ENCODE measurements around the gene TMEM8B.

Gene TMEM8B, protein sequence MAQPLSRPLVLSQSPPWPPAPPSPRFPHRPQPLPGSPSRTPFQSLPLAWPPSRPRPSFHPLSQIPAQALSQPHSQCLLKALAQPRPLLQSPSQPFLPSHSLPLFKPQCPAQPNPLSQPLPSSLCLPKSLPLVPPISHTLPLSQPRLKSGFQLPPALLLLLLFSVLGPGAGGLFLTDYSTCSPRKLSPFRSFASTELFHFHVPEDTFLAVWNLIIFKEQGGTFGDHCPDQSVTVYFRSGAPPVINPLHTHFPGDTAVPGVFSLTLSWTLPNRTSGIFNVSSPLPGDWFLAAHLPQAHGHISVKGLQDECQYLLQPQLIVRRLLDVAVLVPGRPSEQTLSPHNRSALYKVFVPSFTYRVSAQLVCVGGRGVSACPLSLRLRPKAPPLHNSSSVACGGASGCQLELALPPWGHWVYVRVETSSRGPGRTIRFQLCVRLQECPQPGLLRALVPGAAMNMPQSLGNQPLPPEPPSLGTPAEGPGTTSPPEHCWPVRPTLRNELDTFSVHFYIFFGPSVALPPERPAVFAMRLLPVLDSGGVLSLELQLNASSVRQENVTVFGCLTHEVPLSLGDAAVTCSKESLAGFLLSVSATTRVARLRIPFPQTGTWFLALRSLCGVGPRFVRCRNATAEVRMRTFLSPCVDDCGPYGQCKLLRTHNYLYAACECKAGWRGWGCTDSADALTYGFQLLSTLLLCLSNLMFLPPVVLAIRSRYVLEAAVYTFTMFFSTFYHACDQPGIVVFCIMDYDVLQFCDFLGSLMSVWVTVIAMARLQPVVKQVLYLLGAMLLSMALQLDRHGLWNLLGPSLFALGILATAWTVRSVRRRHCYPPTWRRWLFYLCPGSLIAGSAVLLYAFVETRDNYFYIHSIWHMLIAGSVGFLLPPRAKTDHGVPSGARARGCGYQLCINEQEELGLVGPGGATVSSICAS

GRCh38 chr9:35829084-35829763 lies at the start of gene TMEM8B:
TMEM8B (plus strand) TSS chr9:35829228; CDS start chr9:35829448, 220 bp downstream.
- DNase-seq, result peak; percentile 97

- no peak for DNase-seq
Observed at GRCh38 chr9:35781066-35781465, 48.0 kb upstream of the TMEM8B start.

DNA sequence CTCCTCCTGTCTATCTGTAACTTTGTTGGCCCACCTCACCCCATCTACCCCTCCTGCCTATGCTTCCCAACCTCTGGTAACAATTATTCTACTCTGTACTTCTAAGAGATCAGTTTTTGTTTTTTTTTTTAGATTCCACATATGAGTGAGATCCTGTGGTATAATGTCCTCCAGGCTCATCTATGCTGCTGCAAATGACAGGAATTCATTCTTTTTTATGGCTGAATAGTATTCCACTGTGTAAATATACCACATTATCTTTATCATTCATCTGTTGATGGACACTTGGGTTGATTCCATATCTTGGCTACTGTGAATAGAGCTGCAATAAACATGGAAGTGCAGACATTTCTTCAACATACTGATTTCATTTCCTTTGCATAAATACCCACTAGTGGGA lies 45.6 kb upstream of the TMEM8B start:
- DNase-seq, result no peak

DNA sequence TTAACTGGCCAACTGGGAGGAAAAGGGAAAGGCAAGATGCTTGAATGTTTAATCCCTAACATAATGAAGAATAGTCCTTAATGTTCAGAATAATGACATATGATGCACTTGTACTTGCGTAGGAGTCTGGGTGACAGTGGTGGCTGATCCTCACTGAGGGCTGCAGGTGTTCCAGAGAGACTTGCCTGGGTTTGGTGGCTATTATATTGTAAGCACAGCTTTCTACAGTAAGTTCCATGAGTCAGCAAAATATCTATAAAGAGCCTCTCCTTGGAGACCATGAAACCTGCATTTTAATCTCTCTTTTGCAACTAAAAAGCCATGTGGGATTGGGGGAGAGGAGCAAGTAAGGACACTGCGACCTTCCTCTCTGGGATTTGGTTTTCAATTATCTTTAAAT lies 39.5 kb upstream of the TMEM8B start:
- no peak for DNase-seq

GRCh38 chr9:35790025-35790384 lies 39.0 kb upstream of the TMEM8B start:
- DNase-seq, result no peak

GRCh38 chr9:35790385-35791296 lies 38.4 kb upstream of the TMEM8B start:
- peak; percentile 47 for DNase-seq

GRCh38 chr9:35791297-35791921 lies 37.6 kb upstream of the TMEM8B start, which contains the start of gene NPR2:
NPR2 (plus strand) TSS chr9:35791591; CDS start chr9:35792409, 818 bp downstream.
- DNase-seq, result no peak

DNA sequence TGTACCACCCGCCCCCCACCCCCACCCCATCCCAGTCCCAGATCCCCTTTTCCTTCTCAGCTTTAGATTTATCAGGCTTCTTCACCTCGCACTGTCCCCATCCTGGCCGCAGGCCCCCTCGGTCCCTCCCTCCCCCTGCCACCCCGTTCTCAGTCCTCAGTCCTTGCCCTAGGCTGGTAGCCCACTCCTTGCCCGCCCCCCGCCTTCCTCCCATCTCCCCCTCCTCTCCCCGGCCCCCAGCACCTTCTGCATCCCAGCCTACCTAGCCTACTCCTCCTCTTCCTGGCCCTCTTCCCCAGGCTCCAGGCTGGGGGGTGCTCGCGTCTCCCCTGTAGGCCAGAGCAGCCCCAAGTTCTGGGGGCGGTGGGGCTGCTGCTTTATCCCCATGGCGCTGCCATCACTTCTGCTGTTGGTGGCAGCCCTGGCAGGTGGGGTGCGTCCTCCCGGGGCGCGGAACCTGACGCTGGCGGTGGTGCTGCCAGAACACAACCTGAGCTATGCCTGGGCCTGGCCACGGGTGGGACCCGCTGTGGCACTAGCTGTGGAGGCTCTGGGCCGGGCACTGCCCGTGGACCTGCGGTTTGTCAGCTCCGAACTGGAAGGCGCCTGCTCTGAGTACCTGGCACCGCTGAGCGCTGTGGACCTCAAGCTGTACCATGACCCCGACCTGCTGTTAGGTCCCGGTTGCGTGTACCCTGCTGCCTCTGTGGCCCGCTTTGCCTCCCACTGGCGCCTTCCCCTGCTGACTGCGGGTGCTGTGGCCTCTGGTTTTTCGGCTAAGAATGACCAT lies 36.8 kb upstream of the TMEM8B start:
- no peak for DNase-seq

DNA sequence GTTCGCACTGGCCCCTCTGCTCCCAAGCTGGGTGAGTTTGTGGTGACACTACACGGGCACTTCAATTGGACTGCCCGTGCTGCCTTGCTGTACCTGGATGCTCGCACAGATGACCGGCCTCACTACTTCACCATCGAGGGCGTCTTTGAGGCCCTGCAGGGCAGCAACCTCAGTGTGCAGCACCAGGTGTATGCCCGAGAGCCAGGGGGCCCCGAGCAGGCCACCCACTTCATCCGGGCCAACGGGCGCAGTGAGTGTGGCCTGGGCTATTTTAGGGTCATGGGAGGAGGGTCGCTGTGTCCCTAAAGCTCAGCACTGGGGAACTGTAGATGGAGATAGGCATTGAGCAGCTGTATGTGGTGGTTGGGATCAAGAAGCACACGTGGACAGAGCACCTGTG lies 36.2 kb upstream of the TMEM8B start:
- DNase-seq, result no peak

DNA sequence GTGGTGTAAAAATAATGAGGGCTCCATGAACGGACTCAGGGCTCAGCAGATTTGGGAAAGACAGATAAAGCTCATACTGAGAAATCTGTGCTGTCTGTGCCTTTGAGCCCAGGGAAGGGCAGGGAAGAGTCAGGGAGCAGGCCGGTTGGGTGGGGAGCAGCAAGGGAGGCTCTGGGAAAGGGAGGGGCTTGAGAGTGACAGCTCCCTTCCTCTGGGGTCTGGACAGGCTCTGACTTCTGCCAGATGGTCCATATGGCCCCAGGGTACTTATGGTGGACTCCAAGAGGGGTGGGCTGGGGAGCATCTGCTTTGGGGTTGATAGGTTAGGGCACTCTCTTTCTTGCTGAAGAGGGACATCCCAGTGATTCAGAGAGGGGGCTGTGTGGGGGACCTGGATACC lies 35.6 kb upstream of the TMEM8B start:
- DNase-seq, result no peak

DNA sequence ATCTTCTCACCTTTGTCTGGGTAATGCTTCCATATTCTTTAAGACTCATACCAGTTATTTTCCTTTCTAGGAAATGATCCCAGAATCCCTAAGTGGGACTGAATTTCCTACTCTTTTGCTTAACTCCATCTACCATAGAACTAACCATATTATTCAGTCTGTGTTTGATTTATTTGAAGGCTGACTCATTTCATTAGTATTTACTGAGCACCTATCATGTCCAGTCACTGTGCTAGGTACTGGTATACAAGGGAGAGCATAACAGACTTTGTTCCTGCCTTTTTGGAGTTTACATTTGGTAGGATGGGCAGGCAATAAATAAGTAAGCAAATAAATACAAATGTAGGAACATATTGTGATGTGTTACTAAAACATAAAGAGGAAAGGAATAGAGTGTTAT lies 33.3 kb upstream of the TMEM8B start:
- no peak for DNase-seq

GRCh38 chr9:35797311-35798109 lies 31.5 kb upstream of the TMEM8B start:
- DNase-seq, result no peak

GRCh38 chr9:35798658-35799374 lies 30.2 kb upstream of the TMEM8B start:
- peak; percentile 44 for DNase-seq

- DNase-seq, result no peak
Observed at GRCh38 chr9:35800530-35800929, 28.5 kb upstream of the TMEM8B start.

DNA sequence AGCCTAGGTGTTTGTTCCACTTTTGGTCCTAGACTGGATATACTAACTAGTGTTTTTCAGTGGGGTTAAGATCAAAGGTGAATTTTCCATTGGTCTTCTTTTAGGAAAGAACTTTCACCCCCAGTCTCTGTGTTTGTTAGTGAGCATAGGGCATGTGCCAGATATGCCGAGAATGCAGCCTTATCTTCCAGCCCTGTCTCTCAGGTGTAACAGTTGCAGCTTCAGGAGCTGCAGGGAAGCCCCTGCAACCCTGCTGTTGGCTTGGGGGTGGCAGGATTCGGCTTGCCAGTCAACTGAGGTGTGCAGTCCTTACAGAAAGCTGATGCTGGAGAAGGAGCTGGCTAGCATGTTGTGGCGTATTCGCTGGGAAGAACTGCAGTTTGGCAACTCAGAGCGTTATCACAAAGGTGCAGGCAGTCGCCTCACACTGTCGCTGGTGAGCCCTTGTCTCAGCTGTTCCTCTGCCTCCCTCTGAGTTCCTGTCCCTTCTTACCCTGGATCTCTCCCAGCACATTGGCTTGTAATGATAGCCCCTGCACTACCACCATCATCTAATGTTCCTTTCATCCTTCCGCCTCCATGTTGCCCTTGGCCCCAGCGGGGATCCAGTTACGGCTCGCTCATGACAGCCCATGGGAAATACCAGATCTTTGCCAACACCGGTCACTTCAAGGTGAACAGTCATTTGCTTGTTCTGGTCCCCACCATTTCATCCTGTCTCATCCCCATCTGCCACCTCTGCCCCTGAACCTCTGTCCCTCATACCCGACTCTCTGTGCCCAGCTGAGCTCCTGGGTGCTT lies 27.5 kb upstream of the TMEM8B start:
- DNase-seq, result no peak

DNA sequence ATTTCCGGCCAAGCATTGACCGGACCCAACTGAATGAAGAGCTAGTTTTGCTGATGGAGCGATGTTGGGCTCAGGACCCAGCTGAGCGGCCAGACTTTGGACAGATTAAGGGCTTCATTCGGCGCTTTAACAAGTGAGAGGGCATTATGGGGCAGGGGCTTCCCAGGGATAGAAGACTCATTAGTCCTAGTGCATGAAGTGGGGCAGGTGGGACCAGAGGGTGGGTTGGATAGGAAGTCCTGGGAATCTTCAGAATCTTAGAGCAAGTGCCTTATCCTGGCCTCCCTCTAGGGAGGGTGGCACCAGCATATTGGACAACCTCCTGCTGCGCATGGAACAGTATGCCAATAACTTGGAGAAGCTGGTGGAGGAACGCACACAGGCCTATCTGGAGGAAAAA lies 22.9 kb upstream of the TMEM8B start:
- no peak for DNase-seq

DNA sequence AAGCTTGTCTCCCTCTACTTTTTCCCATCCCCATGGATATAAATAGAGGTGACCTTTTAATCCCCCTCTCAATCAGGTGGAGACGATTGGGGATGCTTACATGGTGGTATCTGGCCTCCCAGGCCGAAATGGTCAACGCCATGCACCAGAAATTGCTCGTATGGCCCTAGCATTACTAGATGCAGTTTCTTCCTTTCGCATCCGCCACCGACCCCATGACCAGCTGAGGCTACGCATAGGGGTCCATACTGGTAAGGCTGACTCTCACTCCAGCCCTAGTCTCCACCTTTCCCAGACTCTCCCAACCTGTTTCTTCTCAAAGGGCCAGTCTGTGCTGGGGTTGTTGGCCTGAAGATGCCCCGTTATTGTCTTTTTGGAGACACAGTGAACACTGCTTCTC lies 20.6 kb upstream of the TMEM8B start:
- DNase-seq, result no peak

DNA sequence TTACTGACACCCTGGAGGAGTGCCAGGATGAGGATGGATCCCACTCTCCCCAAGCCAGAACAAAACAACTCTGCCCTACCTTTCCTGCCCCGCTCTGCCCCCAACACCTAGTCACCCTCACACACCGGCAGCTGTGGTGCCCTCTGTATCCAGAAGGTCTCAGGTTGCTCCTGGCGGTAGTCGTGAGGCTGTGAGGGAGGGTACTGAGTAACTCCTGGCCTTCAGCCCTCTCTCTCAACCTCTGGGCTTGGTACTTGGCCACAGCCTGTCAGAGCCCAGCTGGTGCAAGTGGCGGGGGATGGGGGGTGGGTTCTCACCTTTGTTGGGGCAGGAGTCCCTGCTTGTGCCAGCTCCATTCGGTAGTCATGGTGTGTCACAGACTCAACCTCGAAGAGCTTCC lies 18.9 kb upstream of the TMEM8B start:
- no peak for DNase-seq
